B cell (primary cell): Measurements from ENCODE around the gene ANKDD1B. TPM values are rescaled to one million over a fixed set of nuclear protein-coding genes. Genes with fewer than 3 reads are reported as not detected.

ENCODE experiments used
- ATAC-seq: fragments of 200-7000 bp; cut with Tn5 transposase; one replicate; pipeline ENCODE4 v1.10.0; 2021; ENCODE audit warnings: low read depth, mild to moderate bottlenecking, moderate number of reproducible peaks, moderate library complexity
- CTCF ChIA-PET: fragments of 350-600 bp; sonication (Branson Sonifier 250); formaldehyde crosslinking; loops from one replicate; lab custom pipeline; 2021; ENCODE audit warnings: antibody characterized with exemption, inconsistent platforms; lab: Charles Lee
- POLR2A ChIA-PET: fragments of 350-600 bp; sonication (Branson Sonifier 250); formaldehyde crosslinking; loops from one replicate; lab custom pipeline; 2021; ENCODE audit warnings: antibody characterized with exemption; lab: Charles Lee
- DNase-seq: peaks from one replicate; pipeline ENCODE4 v3.0.0; 2013
- H2AFZ ChIP-seq: 2 replicates; pipeline ENCODE4 v1.6.1; 2012; ENCODE audit warnings: mild to moderate bottlenecking, low read depth, low read length; ENCODE audit not compliant: insufficient read depth, poor library complexity, severe bottlenecking
- H3K27ac ChIP-seq, 2 donors: 1 replicate in 1 of 2; 2 replicates in 1 of 2; pipeline ENCODE4 v1.5.1; 2012 to 2013; ENCODE audit warnings: low read length in 2 of 2, mild to moderate bottlenecking in 2 of 2, moderate library complexity in 1 of 2
- H3K27me3 ChIP-seq, 4 experiments: fragments of 200-600 bp in 1 of 4; sonication (generic) in 1 of 4; replicated peaks in 1 of 4; 1 replicate in 2 of 4; 2 replicates in 2 of 4; pipeline versions ENCODE4 v1.6.1 to v1.7.0; 2013 to 2016; ENCODE audit warnings: low read length in 3 of 4, mild to moderate bottlenecking in 2 of 4, mixed read lengths in 1 of 4, moderate library complexity in 1 of 4; ENCODE audit not compliant: insufficient read depth in 4 of 4, control insufficient read depth in 3 of 4; ENCODE audit errors: control extremely low read depth in 1 of 4
- H3K36me3 ChIP-seq, 2 experiments: replicated peaks in 1 of 2; 1 replicate in 1 of 2; 2 replicates in 1 of 2; pipeline versions ENCODE4 v1.6.1 to v1.7.1; 2013; ENCODE audit warnings: low read length in 1 of 2; ENCODE audit not compliant: insufficient read depth in 2 of 2, control insufficient read depth in 1 of 2; ENCODE audit errors: control extremely low read depth in 1 of 2, extremely low read depth in 1 of 2
- H3K4me1 ChIP-seq, 2 donors: fragments of 200-600 bp in 1 of 2; sonication (generic) in 1 of 2; 1 replicate in 1 of 2; 2 replicates in 1 of 2; pipeline versions ENCODE4 v1.5.1 to v1.6.1; 2013 to 2017; ENCODE audit warnings: low read length in 2 of 2; ENCODE audit not compliant: control insufficient read depth in 2 of 2, insufficient read depth in 2 of 2
- H3K4me2 ChIP-seq: replicated peaks from 2 replicates; pipeline ENCODE3; 2012; ENCODE audit warnings: mild to moderate bottlenecking, low read depth, low read length; ENCODE audit not compliant: poor library complexity, severe bottlenecking
- H3K4me3 ChIP-seq, 5 experiments: fragments of 200-600 bp in 1 of 5; sonication (generic) in 1 of 5; 1 replicate in 3 of 5; 2 replicates in 2 of 5; pipeline versions ENCODE4 v1.5.1 to v1.7.0; 2011 to 2016; ENCODE audit warnings: low read length in 4 of 5, mild to moderate bottlenecking in 4 of 5, low read depth in 2 of 5, control low read depth in 1 of 5, moderate library complexity in 1 of 5; ENCODE audit not compliant: insufficient read depth in 1 of 5; ENCODE audit errors: control extremely low read depth in 1 of 5, extremely low read depth in 1 of 5
- H3K79me2 ChIP-seq: fragments of 200-600 bp; sonication (generic); one replicate; pipeline ENCODE4 v1.6.0; 2016; ENCODE audit warnings: low read length; ENCODE audit not compliant: control insufficient read depth, insufficient read depth
- H3K9ac ChIP-seq: fragments of 200-600 bp; sonication (generic); 2 replicates; pipeline ENCODE4 v1.6.1; 2017; ENCODE audit warnings: mild to moderate bottlenecking, low read length, moderate library complexity
- H3K9me3 ChIP-seq, 3 donors: one replicate each; pipeline versions ENCODE4 v1.6.1 to v1.7.1; 2013; ENCODE audit warnings: low read length in 2 of 3; ENCODE audit not compliant: control insufficient read depth in 2 of 3, insufficient read depth in 1 of 3; ENCODE audit errors: control extremely low read depth in 1 of 3
- H4K20me1 ChIP-seq: 2 replicates; pipeline ENCODE4 v1.6.0; 2012; ENCODE audit warnings: mild to moderate bottlenecking, low read length; ENCODE audit not compliant: insufficient read depth, control insufficient read depth, poor library complexity, severe bottlenecking
- H3K27ac Mint-ChIP-seq: one replicate; pipeline ENCODE4 v1.8.0; 2021; ENCODE audit warnings: mixed read lengths
- H3K27me3 Mint-ChIP-seq: one replicate; pipeline ENCODE4 v1.8.0; 2021; ENCODE audit warnings: mixed read lengths
- H3K4me1 Mint-ChIP-seq: one replicate; pipeline ENCODE4 v1.8.0; 2021; ENCODE audit warnings: mixed read lengths
- H3K4me3 Mint-ChIP-seq: one replicate; pipeline ENCODE4 v1.8.0; 2021; ENCODE audit warnings: mixed read lengths
- H3K9me3 Mint-ChIP-seq: one replicate; pipeline ENCODE4 v1.8.0; 2022; ENCODE audit warnings: mixed read lengths; ENCODE audit not compliant: insufficient read depth
- CTCF ChIP-seq: fragments of 200-600 bp; IDR thresholded peaks from one replicate; pipeline ENCODE4 v1.8.0; 2022; ENCODE audit warnings: antibody characterized with exemption, mild to moderate bottlenecking
- EZH2 ChIP-seq: IDR thresholded peaks from 2 replicates; pipeline ENCODE4 v1.6.1; 2012; ENCODE audit warnings: borderline replicate concordance, low read depth, mild to moderate bottlenecking, moderate library complexity, low read length; ENCODE audit not compliant: insufficient read depth, poor library complexity, severe bottlenecking
- WGBS: methylation state at CpG from one replicate; pipeline ENCODE4 v1.1.5; 2013; ENCODE audit warnings: missing lambda C conversion rate; ENCODE audit not compliant: insufficient coverage; 5-methylcytosine and 5-hydroxymethylcytosine counted together
- intact Hi-C: fragments of 100-400 bp; cut with micrococcal nuclease; formaldehyde crosslinking; loops from one replicate; pipeline ENCODE4 v1.10.0; 2022
- polyA plus RNA-seq: library from polyadenylated mRNA; depleted of rRNA; stranded (reverse); fragments of >200 nt; gene quantifications from 2 replicates; pipeline ENCODE4 v1.2.3, GENCODE V29; 2012
- total RNA-seq, 2 donors: library from RNA; stranded (reverse); fragments of 120-200 nt in 1 of 2; gene quantifications; 1 replicate in 1 of 2; 2 replicates in 1 of 2; pipeline versions ENCODE4 v1.2.3 to v1.2.4, GENCODE V29; 2013 to 2022

The ANKDD1B gene
- total and polyA plus RNA-seq, 2 donors (not counting 1 experiment from before 2014, with no cell fraction given) = 0.30 to 1.1 TPM

- ChIA-PET POLR2A (no interaction called here), CTCF (no interaction called here)
- Histone ChIP-seq H3K36me3 (no peaks in the 10 kb centered on the region), H3K4me1 (no peaks in the 10 kb centered on the region), H3K4me2 (no peak overlapping the region), H4K20me1 (no peaks in the 10 kb centered on the region), H3K79me2 (no peaks in the 10 kb centered on the region), H3K9me3 (no peaks in the 10 kb centered on the region), H2AFZ (no peak overlapping the region), H3K27me3 (no peaks in the 10 kb centered on the region), H3K4me3 (no peak overlapping the region), H3K27ac (no peak overlapping the region), H3K9ac (no peak overlapping the region)
- no peaks in the 10 kb centered on the region for H3K4me1 Mint-ChIP-seq
- H3K27me3 Mint-ChIP-seq = no peaks in the 10 kb centered on the region
- intact Hi-C loops = no loop called here
- no peak for DNase-seq
- H3K4me3 Mint-ChIP-seq = no peak overlapping the region
- no peak for ATAC-seq
- no peaks in the 10 kb centered on the region for H3K9me3 Mint-ChIP-seq
- no peak for TF ChIP-seq CTCF
- TF ChIP-seq EZH2 = no peak
- WGBS = no CpG with 5 or more reads among the region's 3 CpGs
- H3K27ac Mint-ChIP-seq = no peak overlapping the region
These were observed 48.7 kb downstream of the ANKDD1B start for GRCh38 chr5:75659791-75660450.

DNA sequence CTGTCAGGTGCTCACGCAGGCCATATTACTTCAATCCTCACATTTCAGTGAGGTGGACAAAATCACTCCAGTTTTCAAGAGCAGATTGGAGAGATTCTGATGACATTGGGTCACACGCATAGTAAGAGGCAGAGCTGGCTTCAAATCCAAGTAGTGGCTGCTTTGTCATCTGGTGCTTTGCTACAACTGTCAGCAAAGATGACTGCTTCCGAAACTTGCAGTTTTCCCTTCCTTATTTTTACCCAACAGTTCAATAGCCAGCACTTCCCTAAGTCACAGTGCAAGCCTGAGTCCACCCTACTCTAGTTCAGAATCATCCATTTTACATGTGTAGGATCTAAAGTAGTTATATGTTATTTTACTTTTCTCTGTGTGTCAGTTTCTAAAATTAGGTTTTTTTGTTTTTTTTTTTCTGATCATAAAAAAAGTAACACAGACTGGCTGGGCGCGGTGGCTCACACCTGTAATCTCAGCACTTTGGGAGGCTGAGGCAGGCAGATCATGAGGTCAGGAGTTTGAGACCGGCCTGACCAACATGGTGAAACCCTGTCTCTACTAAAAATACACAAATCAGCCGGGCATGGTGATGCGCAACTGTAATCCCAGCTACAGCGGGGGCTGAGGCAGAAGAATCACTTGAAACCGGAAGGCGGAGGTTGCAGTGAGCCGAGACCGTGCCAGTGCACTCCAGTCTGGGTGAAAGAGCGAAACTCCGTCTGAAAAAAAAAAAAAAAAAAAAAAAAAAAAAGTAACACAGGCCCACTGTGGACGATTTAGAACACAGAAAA is 49.6 kb downstream of the ANKDD1B start:
- H3K27me3 Mint-ChIP-seq = no peaks in the 10 kb centered on the region
- H3K9me3 ChIP-seq = no peaks in the 10 kb centered on the region
- TF ChIP-seq CTCF (no peak), EZH2 (no peak)
- H3K36me3 ChIP-seq = no peaks in the 10 kb centered on the region
- H3K4me2 ChIP-seq = no peak overlapping the region
- intact Hi-C loops = no loop called here
- no peak overlapping the region for H3K4me3 ChIP-seq
- H2AFZ ChIP-seq = no peak overlapping the region
- H3K4me1 ChIP-seq = no peaks in the 10 kb centered on the region
- H3K4me1 Mint-ChIP-seq = no peaks in the 10 kb centered on the region
- 93% methylated on average over 8 of the region's 16 CpGs for WGBS
- H3K4me3 Mint-ChIP-seq = no peak overlapping the region
- ChIA-PET POLR2A (interaction anchor here (0.7 kb wide), 1 partner anchor 21 kb away, joined by 10 read pairs; no protein-coding TSS in a partner anchor), CTCF (no interaction called here)
- no peaks in the 10 kb centered on the region for H4K20me1 ChIP-seq
- no peak overlapping the region for H3K27ac Mint-ChIP-seq
- H3K9ac ChIP-seq = no peak overlapping the region
- H3K79me2 ChIP-seq = no peaks in the 10 kb centered on the region
- ATAC-seq = no peak
- no peak overlapping the region for H3K27ac ChIP-seq
- DNase-seq = no peak
- no peaks in the 10 kb centered on the region for H3K27me3 ChIP-seq
- H3K9me3 Mint-ChIP-seq = no peaks in the 10 kb centered on the region
